ENCODE data around the gene ERAL1. TPM values are rescaled to one million over a fixed set of nuclear protein-coding genes. Genes with fewer than 3 reads are reported as not detected.

ERAL1 gene
- total and polyA plus RNA-seq, 2 experiments from 2014 or later = 30.0 to 77.1 TPM

DNA sequence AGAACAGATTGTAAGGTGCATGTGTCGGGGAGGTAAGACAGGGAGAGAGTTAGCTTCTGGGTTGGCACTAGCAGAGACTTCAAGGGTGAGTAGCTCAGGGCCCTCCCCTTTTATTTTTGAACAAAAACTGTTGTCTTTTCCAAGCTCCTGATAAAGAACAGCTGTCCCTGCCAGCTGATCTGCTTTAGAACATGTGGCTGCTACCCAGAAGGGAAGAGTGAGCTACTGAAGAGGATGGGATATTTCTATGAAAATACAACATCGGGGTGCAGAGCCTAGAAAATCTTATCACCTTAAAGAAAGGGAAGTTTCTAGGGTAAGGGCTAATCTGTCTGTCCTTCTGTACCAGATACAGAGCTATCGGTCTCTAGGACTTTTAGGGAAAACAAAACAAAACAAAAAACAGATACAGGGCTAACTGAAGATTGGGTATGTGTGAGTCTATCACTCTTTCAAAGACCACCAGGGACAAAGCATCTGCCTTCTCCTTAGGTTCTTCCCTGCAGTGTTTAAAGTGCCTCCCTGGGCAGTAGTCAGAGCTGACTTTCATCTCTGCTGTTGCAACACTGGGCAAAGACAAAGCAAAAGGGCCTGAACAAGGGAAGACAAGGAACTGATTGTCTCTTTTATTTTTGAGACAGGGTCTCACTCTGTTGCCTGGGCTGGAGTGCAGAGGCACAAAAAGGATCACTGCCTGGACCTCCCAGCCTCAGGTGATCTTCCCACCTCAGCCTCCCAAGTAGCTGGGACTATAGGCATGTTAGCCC, 53.1 kb downstream of the ERAL1 start:
- Histone ChIP-seq H3K9me3 (ENCODE audit: low read depth) (no peaks in the 10 kb centered on the region), H4K20me1 (ENCODE audit: insufficient read depth, poor library complexity, severe bottlenecking) (no peaks in the 10 kb centered on the region), H3K79me2 (peaks cover 4% of the 10 kb centered on the region), H3K36me3 (replicated peaks; ENCODE audit: insufficient read depth, low read depth) (peaks cover 4% of the 10 kb centered on the region), H2AFZ (no peak overlapping the region), H3K4me3 (no peak overlapping the region), H3K4me2 (peak overlapping the region; percentile 42), H3K4me1 (ENCODE audit: insufficient read depth) (peaks cover 9% of the 10 kb centered on the region), H3K9me2 (replicated peaks; ENCODE audit: insufficient read depth) (no peaks in the 10 kb centered on the region), H3K27ac (peak overlapping the region; percentile 81), H3K27me3 (no peaks in the 10 kb centered on the region)
- no peak for DNase-seq (ENCODE audit: low spot score)
- TF ChIP-seq, protein P1, sequence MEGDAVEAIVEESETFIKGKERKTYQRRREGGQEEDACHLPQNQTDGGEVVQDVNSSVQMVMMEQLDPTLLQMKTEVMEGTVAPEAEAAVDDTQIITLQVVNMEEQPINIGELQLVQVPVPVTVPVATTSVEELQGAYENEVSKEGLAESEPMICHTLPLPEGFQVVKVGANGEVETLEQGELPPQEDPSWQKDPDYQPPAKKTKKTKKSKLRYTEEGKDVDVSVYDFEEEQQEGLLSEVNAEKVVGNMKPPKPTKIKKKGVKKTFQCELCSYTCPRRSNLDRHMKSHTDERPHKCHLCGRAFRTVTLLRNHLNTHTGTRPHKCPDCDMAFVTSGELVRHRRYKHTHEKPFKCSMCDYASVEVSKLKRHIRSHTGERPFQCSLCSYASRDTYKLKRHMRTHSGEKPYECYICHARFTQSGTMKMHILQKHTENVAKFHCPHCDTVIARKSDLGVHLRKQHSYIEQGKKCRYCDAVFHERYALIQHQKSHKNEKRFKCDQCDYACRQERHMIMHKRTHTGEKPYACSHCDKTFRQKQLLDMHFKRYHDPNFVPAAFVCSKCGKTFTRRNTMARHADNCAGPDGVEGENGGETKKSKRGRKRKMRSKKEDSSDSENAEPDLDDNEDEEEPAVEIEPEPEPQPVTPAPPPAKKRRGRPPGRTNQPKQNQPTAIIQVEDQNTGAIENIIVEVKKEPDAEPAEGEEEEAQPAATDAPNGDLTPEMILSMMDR (IDR thresholded peaks at IDR 0.05; ENCODE audit: poor library complexity) = no peak
- TF ChIP-seq EZH2phosphoT487 (IDR thresholded peaks at IDR 0.05; ENCODE audit: low read depth, severe bottlenecking, unreplicated experiment) (no peak), EZH2 (IDR thresholded peaks at IDR 0.05; ENCODE audit: borderline replicate concordance) (no peak)
- 94% methylated on average over 3 of the region's 3 CpGs for WGBS (ENCODE audit: low lambda C conversion rate, missing lambda C conversion rate)

DNA sequence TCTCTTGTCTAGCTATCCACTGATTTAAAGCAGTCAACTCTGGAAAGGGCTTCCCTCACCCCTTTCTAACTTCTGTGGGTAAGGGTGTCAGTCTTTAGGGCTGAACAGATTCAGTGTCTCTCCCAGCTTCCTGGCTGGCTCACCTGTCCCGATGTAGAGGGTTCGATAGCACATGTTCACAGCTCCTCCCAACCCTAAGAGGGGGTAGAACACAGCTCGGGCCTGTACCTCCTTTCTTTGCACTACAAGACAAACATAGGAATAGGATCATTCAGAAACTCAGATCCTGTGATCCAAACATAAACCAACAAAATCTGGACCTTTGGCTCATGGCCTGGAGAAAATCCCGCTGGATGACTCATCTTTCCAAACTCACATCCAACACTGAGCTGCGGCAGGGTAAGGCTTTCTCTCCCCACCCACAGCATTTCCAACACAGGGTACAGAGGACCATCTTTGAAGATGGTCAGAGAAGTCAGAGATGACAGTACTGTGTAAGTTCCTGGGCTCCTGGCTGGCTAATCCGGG, 53.9 kb downstream of the ERAL1 start:
- H3K79me2 ChIP-seq = peaks cover 4% of the 10 kb centered on the region
- peak overlapping the region; percentile 81 for H3K27ac ChIP-seq
- peak overlapping the region; percentile 42 for H3K4me2 ChIP-seq

DNA sequence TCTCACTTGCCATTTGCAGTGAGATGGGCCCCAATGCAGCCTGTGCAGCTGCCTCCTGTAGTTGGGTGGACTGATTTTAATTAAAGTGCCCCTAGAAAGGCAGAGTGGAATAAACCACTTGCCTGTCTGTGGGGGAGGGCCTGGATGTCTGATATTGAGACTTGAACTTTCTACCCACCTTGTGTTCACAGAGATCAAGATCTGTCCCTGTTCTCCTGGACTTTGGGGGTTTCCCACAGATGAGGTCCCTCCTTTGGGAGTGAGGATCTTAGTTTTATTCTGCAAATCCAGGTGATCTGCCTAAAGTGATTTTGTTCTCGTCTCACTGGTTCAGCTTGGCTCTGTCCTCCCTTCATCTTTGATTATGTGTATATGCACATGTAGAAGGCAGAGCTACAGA, 55.7 kb downstream of the ERAL1 start:
- H2AFZ ChIP-seq = no peak overlapping the region
- no peaks in the 10 kb centered on the region for H3K9me2 ChIP-seq (replicated peaks; ENCODE audit: insufficient read depth)
- H3K9me3 ChIP-seq (ENCODE audit: low read depth) = no peaks in the 10 kb centered on the region
- no peak for TF ChIP-seq EZH2 (IDR thresholded peaks at IDR 0.05; ENCODE audit: borderline replicate concordance)
- no peak for TF ChIP-seq EZH2phosphoT487 (IDR thresholded peaks at IDR 0.05; ENCODE audit: low read depth, severe bottlenecking, unreplicated experiment)
- TF ChIP-seq, protein P1 (IDR thresholded peaks at IDR 0.05; ENCODE audit: poor library complexity) = no peak
- no peak for DNase-seq (ENCODE audit: low spot score)
- peaks cover 4% of the 10 kb centered on the region for H3K36me3 ChIP-seq (replicated peaks; ENCODE audit: insufficient read depth, low read depth)
- 100% methylated on average over 1 of the region's 1 CpG for WGBS (ENCODE audit: low lambda C conversion rate, missing lambda C conversion rate)
- H3K27me3 ChIP-seq = no peaks in the 10 kb centered on the region
- no peak overlapping the region for H3K4me2 ChIP-seq
- H3K4me3 ChIP-seq = no peak overlapping the region
- peaks cover 9% of the 10 kb centered on the region for H3K4me1 ChIP-seq (ENCODE audit: insufficient read depth)
- H4K20me1 ChIP-seq (ENCODE audit: insufficient read depth, poor library complexity, severe bottlenecking) = no peaks in the 10 kb centered on the region
- no peak overlapping the region for H3K27ac ChIP-seq
- H3K79me2 ChIP-seq = peaks cover 9% of the 10 kb centered on the region

More for the DNA sequence above, 53.9 kb downstream of the ERAL1 start:
- H3K4me3 ChIP-seq = no peak overlapping the region
- H3K27me3 ChIP-seq = no peaks in the 10 kb centered on the region
- H4K20me1 ChIP-seq (ENCODE audit: insufficient read depth, poor library complexity, severe bottlenecking) = no peaks in the 10 kb centered on the region
- H2AFZ ChIP-seq = no peak overlapping the region
- whole genome bisulfite sequencing (ENCODE audit: low lambda C conversion rate, missing lambda C conversion rate) = 63% methylated on average over 6 of the region's 6 CpGs
- TF ChIP-seq EZH2 (IDR thresholded peaks at IDR 0.05; ENCODE audit: borderline replicate concordance) = no peak
- TF ChIP-seq, protein P1 (IDR thresholded peaks at IDR 0.05; ENCODE audit: poor library complexity) = no peak
- TF ChIP-seq EZH2phosphoT487 (IDR thresholded peaks at IDR 0.05; ENCODE audit: low read depth, severe bottlenecking, unreplicated experiment) = no peak
- H3K4me1 ChIP-seq (ENCODE audit: insufficient read depth) = peaks cover 9% of the 10 kb centered on the region
- peak; percentile 61 for DNase-seq (ENCODE audit: low spot score)
- H3K9me2 ChIP-seq (replicated peaks; ENCODE audit: insufficient read depth) = no peaks in the 10 kb centered on the region
- H3K9me3 ChIP-seq (ENCODE audit: low read depth) = no peaks in the 10 kb centered on the region
- peaks cover 4% of the 10 kb centered on the region for H3K36me3 ChIP-seq (replicated peaks; ENCODE audit: insufficient read depth, low read depth)

MicroRNA genes within 50 kb of the gene (microRNA counts, 767-probe panel; counts per million panel counts)
- microRNA hsa-miR-144-3p (6,429 counts per million, percentile 30 among the panel's probes with 10 or more counts), microRNA hsa-miR-451a (not detected)

Small RNA genes within 50 kb of the gene (microRNA-seq; reads per million reads assigned to microRNA genes)
- gene MIR451B = not detected

Small RNA genes within 50 kb of the gene (small RNA-seq; reads per million reads assigned to genes)
- gene RF00019 = not detected

Other genes with a start within 250 kb of the ERAL1 start
- gene RSKR, start 240.8 kb upstream of the ERAL1 start, total RNA-seq = 4.6 and 5.3 TPM in 2 replicates
- 1.6 and 2.2 TPM in 2 replicates for gene RSKR, start 240.8 kb upstream of the ERAL1 start, polyA plus RNA-seq
- 74.1 and 82.4 TPM in 2 replicates for gene BLTP2, start 209.9 kb upstream of the ERAL1 start, total RNA-seq
- 38.3 and 40.1 TPM in 2 replicates for gene BLTP2, start 209.9 kb upstream of the ERAL1 start, polyA plus RNA-seq
- gene SDF2, start 193.1 kb upstream of the ERAL1 start, total RNA-seq = 77.4 and 78.6 TPM in 2 replicates
- gene SDF2, start 193.1 kb upstream of the ERAL1 start, polyA plus RNA-seq = 123 and 148 TPM in 2 replicates
- gene SUPT6H, start 192.8 kb upstream of the ERAL1 start, total RNA-seq = 48.8 and 50.8 TPM in 2 replicates
- gene SUPT6H, start 192.8 kb upstream of the ERAL1 start, polyA plus RNA-seq = 32.6 and 34.3 TPM in 2 replicates
- 3.9 and 4.4 TPM in 2 replicates for gene PROCA1, start 143.1 kb upstream of the ERAL1 start, total RNA-seq
- gene PROCA1, start 143.1 kb upstream of the ERAL1 start, polyA plus RNA-seq = 1.1 and 1.8 TPM in 2 replicates
- gene RAB34, start 137.1 kb upstream of the ERAL1 start, total RNA-seq = 160 and 184 TPM in 2 replicates
- gene RAB34, start 137.1 kb upstream of the ERAL1 start, polyA plus RNA-seq = 180 and 185 TPM in 2 replicates
- 501 and 614 TPM in 2 replicates for gene RPL23A, start 135.0 kb upstream of the ERAL1 start, total RNA-seq
- 1,050 and 1,115 TPM in 2 replicates for gene RPL23A, start 135.0 kb upstream of the ERAL1 start, polyA plus RNA-seq
- gene TLCD1, start 128.8 kb upstream of the ERAL1 start, total RNA-seq = 12.5 and 14.6 TPM in 2 replicates
- gene TLCD1, start 128.8 kb upstream of the ERAL1 start, polyA plus RNA-seq = 23.4 and 26.6 TPM in 2 replicates
- 3.3 and 5.5 TPM in 2 replicates for gene NEK8, start 126.2 kb upstream of the ERAL1 start, total RNA-seq
- 8.1 and 9.7 TPM in 2 replicates for gene NEK8, start 126.2 kb upstream of the ERAL1 start, polyA plus RNA-seq
- 99.5 and 107 TPM in 2 replicates for gene TRAF4, start 111.0 kb upstream of the ERAL1 start, total RNA-seq
- 66.2 and 81.4 TPM in 2 replicates for gene TRAF4, start 111.0 kb upstream of the ERAL1 start, polyA plus RNA-seq
- gene FAM222B, start 12.2 kb upstream of the ERAL1 start, total RNA-seq = 7.9 and 10.3 TPM in 2 replicates
- gene FAM222B, start 12.2 kb upstream of the ERAL1 start, polyA plus RNA-seq = 28.5 and 36.0 TPM in 2 replicates
- 31.8 and 42.0 TPM in 2 replicates for gene FLOT2, start 42.7 kb downstream of the ERAL1 start, total RNA-seq
- 56.4 and 64.0 TPM in 2 replicates for gene FLOT2, start 42.7 kb downstream of the ERAL1 start, polyA plus RNA-seq
- gene DHRS13, start 48.1 kb downstream of the ERAL1 start, total RNA-seq = 14.9 and 22.4 TPM in 2 replicates
- 10.8 and 15.4 TPM in 2 replicates for gene DHRS13, start 48.1 kb downstream of the ERAL1 start, polyA plus RNA-seq
- gene PHF12, start 96.5 kb downstream of the ERAL1 start, total RNA-seq = 18.2 and 19.0 TPM in 2 replicates
- 10.0 and 12.1 TPM in 2 replicates for gene PHF12, start 96.5 kb downstream of the ERAL1 start, polyA plus RNA-seq
- gene SEZ6, start 151.0 kb downstream of the ERAL1 start, total RNA-seq = 1.2 TPM in 1 of 2 replicates, not detected in the other
- gene SEZ6, start 151.0 kb downstream of the ERAL1 start, polyA plus RNA-seq = 0.58 and 0.81 TPM in 2 replicates
- 15.8 TPM in 2 replicates for gene PIPOX, start 188.1 kb downstream of the ERAL1 start, total RNA-seq
- gene PIPOX, start 188.1 kb downstream of the ERAL1 start, polyA plus RNA-seq = 8.0 and 10.2 TPM in 2 replicates

Measured in hepatocyte (in vitro differentiated cells).